GM12878 (cell line): ENCODE results near the gene JCHAIN.
A peak's percentile ranks its signal among the peaks of the same experiment; 100 is the strongest.

ENCODE experiments used
- POLR2A ChIP-seq: IDR thresholded peaks from 2 replicates; pipeline ENCODE4 v1.6.1; 2011; ENCODE audit warnings: low read depth, mild to moderate bottlenecking, low read length
- TF ChIP-seq, protein P1 (sequence below): IDR thresholded peaks from 2 replicates; pipeline ENCODE4 v1.6.1; 2011; ENCODE audit warnings: low read depth, low read length, improper control_type of control experiment, borderline replicate concordance

DNA sequence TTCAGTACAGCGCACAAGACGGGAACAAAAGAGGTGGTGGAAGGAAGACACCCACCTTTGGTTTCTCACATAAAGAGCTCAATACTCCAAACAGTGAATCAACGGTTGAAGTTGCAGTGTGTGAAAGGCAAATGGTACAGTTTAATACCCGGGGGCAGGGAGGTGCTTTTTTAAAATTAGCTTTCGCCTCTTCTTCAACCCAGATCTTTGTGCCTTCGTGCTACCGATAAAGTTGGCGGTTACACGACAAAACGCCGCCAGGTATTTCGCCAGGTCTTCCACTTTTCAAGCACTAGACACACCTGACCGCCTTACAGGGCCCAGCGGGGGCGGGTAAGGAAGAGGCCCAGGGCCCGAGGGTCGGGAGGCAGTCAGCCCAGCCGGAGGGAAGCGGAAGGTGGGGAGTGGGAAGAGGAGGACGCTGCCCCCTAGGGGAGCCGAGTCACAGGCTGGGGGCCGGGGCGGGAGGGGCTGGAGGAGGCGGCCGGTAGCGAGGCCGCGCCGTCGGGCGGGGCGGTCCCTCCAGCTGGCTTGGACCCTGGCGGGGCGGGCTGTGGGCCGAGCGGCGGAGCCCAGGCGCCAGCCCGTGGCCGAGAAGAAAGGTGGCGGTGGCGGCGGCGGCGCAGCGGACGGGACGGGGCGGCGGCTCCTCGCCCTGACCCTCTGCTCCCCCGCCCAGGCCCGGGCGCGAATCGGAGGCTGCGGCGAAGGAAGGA, 38.1 kb upstream of the JCHAIN start:
- peak; percentile 18; the same call in 1 of the 2 replicates for TF ChIP-seq POLR2A
- TF ChIP-seq, protein P1, sequence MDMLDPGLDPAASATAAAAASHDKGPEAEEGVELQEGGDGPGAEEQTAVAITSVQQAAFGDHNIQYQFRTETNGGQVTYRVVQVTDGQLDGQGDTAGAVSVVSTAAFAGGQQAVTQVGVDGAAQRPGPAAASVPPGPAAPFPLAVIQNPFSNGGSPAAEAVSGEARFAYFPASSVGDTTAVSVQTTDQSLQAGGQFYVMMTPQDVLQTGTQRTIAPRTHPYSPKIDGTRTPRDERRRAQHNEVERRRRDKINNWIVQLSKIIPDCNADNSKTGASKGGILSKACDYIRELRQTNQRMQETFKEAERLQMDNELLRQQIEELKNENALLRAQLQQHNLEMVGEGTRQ = no peak
